K562 (cell line): ENCODE results near the gene SDR9C7. TPM values are rescaled to one million over a fixed set of nuclear protein-coding genes. Genes with fewer than 3 reads are reported as not detected.

Experiments
- BRF2 ChIP-seq: IDR thresholded peaks from 3 replicates; pipeline ENCODE4 v1.6.1; 2011; ENCODE audit warnings: borderline replicate concordance, mild to moderate bottlenecking; ENCODE audit not compliant: insufficient read length, insufficient read depth
- CEBPG ChIP-seq, 3 experiments: fragments of 200-800 bp in 1 of 3; sonication (Bioruptor generic) in 1 of 3; sonication (generic) in 1 of 3; formaldehyde crosslinking in 1 of 3; IDR thresholded peaks in 2 of 3; conservative IDR thresholded peaks in 1 of 3; 2 replicates each; pipeline versions ENCODE4 v1.6.1 to v1.8.0; 2016 to 2022; ENCODE audit warnings: missing compliant biosample characterization in 2 of 3, missing genetic modification characterization in 2 of 3, mild to moderate bottlenecking in 1 of 3, missing genetic modification reagents in 1 of 3
- FOSL1 ChIP-seq: fragments of 200-800 bp; sonication (Bioruptor generic); conservative IDR thresholded peaks from 2 replicates; pipeline ENCODE4 v1.6.1; 2016; ENCODE audit warnings: missing genetic modification characterization, missing compliant biosample characterization
- HDAC8 ChIP-seq: fragments of 450-650 bp; IDR thresholded peaks from 2 replicates; pipeline ENCODE4 v1.6.1; 2016; ENCODE audit warnings: mild to moderate bottlenecking, missing genetic modification characterization, moderate library complexity, missing compliant biosample characterization
- HMBOX1 ChIP-seq: sonication (generic); IDR thresholded peaks from 2 replicates; pipeline ENCODE4 v1.6.1; 2016
- MLLT1 ChIP-seq, 2 experiments: fragments of 450-650 bp; IDR thresholded peaks; 2 replicates each; pipeline ENCODE4 v1.6.1; 2016
- NRF1 ChIP-seq, 2 experiments: fragments of 450-650 bp; IDR thresholded peaks in 1 of 2; conservative IDR thresholded peaks in 1 of 2; 2 replicates each; pipeline ENCODE4 v1.6.1; 2014; ENCODE audit warnings: mild to moderate bottlenecking in 2 of 2
- SETDB1 ChIP-seq: IDR thresholded peaks from one replicate; pipeline ENCODE4 v1.6.1; 2012; ENCODE audit warnings: low read length, control low read depth, inconsistent platforms
- polyA plus RNA-seq, 8 experiments: library from polyadenylated mRNA; depleted of rRNA in 4 of 8; stranded (reverse) in 5 of 8; unstranded in 3 of 8; fragments of >200 nt; fragmentation: Nextera tagmentation in 2 of 8; fragmentation: Illumina TruSeq in 1 of 8; extraction: Ambion mirVana in 2 of 8; extraction: Trizol in 1 of 8; gene quantifications; 2 replicates each; pipeline versions ENCODE4 v1.2.1 to v1.2.3, GENCODE V29; 2011 to 2014; ENCODE audit warnings: inconsistent platforms in 1 of 8, missing spikeins in 1 of 8
- total RNA-seq, 7 experiments: library from RNA; depleted of rRNA in 6 of 7; stranded (reverse); fragments of >200 nt in 6 of 7; fragmentation: Illumina TruSeq in 2 of 7; extraction: Trizol in 2 of 7; gene quantifications; 2 replicates each; pipeline versions ENCODE4 v1.2.1 to v1.2.3, GENCODE V29; 2011 to 2021; ENCODE audit warnings: low replicate concordance in 1 of 7

Gene SDR9C7
- total and polyA plus RNA-seq, 9 of the 15 experiments (the other 6 are each of a cell fraction or from before 2014, with no cell fraction given) = 0.04 to 0.59 (median 0.06) TPM; not detected in 6

DNA sequence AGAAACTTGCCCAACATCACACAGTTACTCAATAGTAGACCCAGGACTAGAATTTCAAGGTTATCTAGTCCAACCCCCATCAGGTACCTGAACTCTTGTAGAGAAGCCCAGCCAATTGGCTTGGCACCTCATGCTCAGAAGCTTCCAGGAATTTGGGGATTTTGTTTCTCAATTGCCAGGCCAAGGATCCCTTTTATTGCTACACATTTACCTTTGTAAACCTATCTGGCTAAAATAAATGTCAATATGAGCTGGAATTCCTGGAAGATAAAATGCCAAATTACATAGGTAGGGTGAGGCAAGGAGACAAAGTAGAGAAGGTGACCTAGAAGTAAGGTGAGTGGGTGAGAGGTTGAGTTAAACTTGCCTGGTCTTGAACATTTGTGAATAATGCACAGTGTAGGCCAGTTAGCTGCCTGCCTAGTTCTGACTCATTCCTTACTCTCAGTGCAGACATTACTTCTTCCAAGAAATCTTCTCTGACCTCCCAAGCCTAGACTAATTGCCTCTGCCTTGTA is 36.3 kb downstream of the SDR9C7 start (continued):
- TF ChIP-seq CEBPG (CRISPR knock-in tag; IDR thresholded peaks at IDR 0.05) (no peak), CEBPG (tag; conservative IDR thresholded peaks at IDR 0.05 in 1 of 2, IDR thresholded peaks at IDR 0.05 in 1 of 2) (0 out of 4 replicates have a peak, but pooled peaks of 1 of the 2 experiments have one; percentile 14), FOSL1 (tag) (peak; percentile 61), SETDB1 (no peak), MLLT1 (IDR thresholded peaks at IDR 0.05) (peak in 1 of 2 experiments; percentile 45; a peak in 1 of 4 replicates), HDAC8 (tag) (no peak), HMBOX1 (peak; percentile 60; the same call in 1 of the 2 replicates), BRF2 (no peak), NRF1 (conservative IDR thresholded peaks at IDR 0.05 in 1 of 2, IDR thresholded peaks at IDR 0.05 in 1 of 2) (no peak)
